Anterior cingulate cortex (tissue), 58 donors: ENCODE data around the gene TEDC2.
"Not testable (repeated sequence)": the region's sequence is repeated elsewhere in the genome, so short reads cannot be mapped to it uniquely, and the experiment has no call there.

Experiments used
- DNase-seq, 58 donors: peaks; one replicate each; lab custom pipeline; 2025; lab: John Stamatoyannopoulos, UW

The TEDC2 gene

DNA sequence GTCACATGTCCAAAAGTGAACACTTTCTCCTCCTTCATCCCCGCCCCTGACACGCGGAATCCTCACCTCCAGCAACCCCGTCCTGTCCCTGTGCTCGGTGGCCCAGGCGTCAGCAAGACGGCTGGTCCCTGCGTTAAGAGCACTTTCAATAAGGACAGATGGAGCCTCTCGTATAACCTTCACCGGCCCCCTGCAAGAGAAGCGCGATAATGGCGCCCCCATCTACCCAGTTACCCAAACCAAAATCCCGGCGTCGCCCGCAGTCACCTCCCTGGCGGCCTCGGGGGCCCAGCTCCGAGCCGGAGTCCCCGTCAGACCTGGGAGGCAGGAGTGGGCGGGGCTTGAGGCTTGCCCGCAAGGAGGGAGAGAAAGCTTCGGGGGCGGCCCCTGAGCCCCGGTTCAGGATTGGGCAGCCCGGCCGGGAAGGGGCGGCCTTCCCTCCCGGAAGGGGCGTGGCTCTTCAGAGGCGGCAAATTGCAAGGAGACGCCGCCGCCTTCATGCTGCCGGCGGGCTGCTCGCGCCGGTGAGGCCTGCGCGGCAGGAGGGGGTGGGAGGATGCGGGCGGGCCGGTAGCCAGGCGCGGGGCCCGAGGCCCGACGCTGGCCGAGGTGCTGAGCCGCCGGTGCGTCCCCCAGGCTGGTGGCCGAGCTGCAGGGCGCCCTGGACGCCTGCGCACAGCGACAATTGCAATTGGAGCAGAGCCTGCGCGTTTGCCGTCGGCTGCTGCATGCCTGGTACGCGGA, at the start of gene TEDC2:
TEDC2 (plus strand) TSS at position 463 of the 744 bp plus-strand sequence; CDS start at position 499, 36 bp downstream.
- DNase-seq = peak; percentile 46 to 96 (median 88)

- DNase-seq = no peak
Observed at GRCh38 chr16:2415085-2415484, 44.8 kb upstream of the TEDC2 start.

DNA sequence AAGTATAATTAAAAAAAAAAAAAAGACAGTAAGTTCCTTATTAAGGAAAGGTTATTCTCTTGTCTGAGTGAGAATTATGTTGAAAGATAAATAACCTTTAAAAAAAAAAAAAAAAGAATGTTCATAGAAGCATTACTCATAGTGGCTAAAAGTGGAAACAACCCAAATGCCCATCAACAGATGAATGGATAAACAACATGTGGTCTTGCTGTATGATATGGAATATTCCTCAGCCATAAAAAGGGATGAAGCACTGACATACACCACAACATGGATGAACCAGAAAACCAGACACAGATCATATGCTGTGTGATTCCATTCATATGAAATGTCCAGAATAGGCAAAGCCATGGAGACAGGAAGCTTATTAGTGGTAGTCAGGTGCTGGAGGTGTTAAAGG, 39.9 kb upstream of the TEDC2 start:
- DNase-seq = no peak

DNA sequence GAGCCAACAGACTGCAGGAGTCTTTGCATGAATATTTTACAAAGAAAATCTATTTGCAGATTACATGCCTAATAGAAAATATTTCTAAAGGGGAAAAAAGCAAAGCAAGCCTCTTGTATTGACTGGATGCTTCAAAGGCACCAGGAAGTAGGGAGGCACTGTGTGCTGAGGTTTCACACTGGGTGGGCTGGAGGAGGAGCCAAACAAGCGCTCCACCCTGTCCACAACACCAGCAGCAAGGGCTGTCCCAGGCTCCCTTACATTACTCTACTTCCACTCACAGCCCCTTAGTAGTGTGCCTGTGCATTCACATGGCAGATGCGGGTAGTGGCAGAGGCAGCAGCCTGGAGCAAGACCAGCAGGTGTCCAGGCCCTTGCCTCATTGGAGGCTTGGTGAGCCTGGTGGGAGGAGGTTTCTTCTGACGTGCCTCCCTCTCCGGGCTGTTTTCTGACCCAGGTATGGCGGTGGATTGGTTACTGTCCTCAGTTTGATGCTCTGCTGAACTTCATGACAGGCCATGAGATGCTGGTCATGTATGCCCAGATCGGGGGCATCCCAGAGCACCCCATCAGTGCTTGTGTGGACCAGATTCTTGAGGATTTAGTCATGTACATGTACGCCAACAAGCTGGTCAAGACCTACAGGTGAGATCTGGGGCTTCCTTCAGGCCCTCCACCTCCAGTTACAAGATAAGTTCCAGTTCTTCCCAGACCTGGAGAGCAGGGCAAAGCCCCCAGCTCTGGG, 37.6 kb upstream of the TEDC2 start:
- no peak for DNase-seq

- DNase-seq = no peak
Observed at GRCh38 chr16:2424061-2425007, 35.6 kb upstream of the TEDC2 start.

DNA sequence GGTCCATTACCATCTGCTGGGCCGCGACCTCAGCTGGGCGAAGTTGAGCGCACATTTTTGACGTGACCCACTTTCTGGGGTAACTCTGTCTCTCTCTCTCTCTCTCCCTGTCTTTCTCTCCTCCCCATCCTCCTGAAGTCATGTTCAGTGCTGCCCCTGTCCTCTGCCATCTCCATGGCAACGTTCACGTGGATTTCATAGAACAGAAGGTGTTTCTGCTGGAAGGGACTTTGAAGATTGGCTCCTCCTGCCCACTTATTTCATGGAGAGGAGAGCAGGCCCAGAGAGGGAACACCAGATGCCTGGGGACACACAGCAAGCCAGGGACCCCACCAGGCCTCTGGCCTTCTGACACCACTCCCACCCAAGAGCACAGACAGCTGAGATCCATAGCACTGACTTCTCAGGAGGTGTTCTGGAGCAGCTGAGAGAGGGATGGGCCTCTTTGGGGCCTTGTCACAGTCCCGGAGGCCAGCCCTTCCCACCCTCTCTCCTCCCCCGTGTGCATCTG, 34.8 kb upstream of the TEDC2 start:
- DNase-seq = peak in 10 of 58 donors; percentile 4 to 62 (median 18)

DNA sequence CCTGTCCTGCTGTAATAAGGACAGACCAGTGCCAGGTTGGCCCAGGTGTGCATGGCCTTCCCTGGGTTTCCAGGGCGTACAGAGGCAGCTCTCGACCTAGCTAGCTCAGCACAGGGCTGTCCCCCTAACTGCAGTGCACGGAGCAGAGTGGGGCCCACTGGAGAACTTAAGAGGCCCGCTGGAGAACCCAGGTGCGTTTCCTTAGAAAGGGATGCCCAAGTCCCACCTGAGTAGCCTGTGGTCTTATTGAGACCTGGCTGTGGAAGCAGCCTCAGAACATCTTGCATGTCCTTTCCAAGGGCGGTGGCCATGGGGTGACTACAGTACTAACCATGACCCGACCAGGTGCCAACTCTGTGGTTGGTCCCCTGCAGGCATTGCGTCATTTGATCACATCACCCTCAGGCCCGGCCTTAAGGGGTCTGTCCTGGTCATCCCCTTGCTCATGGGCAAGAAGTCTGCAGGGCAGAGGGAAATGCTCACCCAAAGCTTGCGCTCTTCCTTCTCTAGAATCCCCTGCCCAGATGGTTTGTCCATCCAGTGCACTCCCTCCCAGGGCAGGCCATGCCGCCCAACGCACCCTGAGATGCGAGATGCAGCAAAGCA, 34.0 kb upstream of the TEDC2 start:
- DNase-seq = no peak

DNA sequence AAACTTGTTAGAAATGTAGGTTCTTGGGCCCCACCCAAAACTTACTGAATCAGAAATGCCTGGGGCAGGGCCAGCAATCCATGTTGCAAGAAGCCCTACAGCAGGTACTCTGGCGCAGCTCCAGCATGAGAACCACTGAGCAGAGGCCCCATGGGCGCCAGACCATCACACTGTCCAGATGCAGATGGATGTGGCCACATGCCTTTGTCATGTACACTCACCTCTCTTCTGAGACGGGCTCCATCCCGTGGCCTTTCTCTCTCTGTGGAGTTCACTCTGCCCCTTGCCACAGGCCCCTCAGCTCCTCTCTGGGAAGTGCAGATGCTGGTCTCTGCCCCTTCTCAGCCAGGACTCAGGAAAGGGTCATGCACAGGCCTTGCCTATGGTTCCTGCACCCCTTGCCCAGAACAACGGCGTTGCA, 33.0 kb upstream of the TEDC2 start:
- no peak for DNase-seq

DNA sequence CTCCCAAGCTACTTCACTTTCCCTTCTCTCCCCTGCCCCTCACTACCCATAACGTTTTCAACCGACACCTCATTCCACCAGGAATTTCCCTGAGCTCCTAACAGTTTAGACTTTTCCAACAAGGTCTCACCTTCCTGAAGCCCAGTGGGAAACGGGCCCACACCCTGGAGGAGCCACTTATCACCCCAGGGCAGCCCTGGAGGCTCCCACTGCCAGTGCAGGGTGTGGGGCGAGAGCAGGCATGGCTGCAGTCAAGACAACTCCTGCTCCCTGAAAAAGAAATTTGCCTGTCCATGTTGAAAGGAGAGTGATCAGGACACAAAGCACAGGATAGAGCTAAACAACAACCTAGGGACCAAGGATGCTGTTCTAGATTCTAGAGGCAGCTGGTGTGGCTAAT, 32.4 kb upstream of the TEDC2 start:
- DNase-seq = no peak

GRCh38 chr16:2428051-2428783, 31.7 kb upstream of the TEDC2 start:
- peak in 3 of 58 donors; percentile 26 to 49 (median 28) for DNase-seq

DNA sequence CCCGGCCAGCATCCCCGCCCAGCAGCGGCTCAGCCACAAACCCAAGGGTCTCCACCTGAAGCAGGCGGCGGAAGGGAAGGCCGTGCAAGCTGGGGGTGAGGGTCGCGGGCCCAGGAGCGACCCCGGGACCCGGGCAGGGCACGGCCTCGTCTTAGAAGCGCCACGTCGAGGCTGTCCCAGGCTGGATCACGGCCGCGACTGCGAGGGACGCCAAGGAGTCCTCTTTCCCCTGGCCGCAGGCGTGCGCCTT, 31.2 kb upstream of the TEDC2 start:
- DNase-seq = no peak

DNA sequence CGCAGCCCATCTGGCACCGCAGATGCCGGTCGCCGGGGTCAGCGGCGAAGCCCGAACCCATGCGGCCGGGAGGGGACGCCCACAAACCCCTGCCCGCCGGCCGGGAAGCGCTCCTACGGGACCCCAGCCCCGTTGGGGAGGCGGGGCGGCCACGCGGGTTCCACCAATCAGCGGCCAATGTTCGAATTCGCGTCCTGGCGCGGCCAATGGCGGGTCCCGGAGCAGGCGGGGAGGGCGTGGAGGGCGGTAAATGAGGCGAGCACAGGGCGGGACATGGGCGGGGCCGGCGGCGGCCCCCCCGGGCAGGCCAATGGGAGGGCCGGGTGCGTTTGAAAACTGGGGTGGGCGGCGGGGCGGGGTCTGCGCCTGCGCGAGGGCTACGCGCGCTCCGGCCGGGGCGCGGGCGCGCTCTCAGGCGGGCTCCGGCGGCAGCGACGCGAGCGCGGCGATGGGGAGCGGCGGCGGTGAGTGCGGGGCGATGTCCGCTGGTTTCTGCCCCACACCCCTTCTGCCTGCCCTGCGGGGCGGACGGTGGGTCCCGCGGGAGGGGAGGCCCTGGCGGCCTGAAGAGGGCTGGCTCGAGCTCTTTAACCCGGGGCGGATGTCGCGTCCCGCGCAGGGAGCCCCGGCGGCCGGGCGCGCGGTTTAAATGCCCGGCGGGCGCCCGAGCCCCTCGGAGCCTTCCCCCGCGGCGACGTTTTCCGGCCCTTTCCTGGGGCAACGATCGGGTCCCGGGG, 30.7 kb upstream of the TEDC2 start, which contains the start of gene CCNF:
CCNF (plus strand) TSS at position 414 of the 737 bp plus-strand sequence; CDS start at position 449, 35 bp downstream.
- peak; percentile 70 to 98 (median 95) for DNase-seq

DNA sequence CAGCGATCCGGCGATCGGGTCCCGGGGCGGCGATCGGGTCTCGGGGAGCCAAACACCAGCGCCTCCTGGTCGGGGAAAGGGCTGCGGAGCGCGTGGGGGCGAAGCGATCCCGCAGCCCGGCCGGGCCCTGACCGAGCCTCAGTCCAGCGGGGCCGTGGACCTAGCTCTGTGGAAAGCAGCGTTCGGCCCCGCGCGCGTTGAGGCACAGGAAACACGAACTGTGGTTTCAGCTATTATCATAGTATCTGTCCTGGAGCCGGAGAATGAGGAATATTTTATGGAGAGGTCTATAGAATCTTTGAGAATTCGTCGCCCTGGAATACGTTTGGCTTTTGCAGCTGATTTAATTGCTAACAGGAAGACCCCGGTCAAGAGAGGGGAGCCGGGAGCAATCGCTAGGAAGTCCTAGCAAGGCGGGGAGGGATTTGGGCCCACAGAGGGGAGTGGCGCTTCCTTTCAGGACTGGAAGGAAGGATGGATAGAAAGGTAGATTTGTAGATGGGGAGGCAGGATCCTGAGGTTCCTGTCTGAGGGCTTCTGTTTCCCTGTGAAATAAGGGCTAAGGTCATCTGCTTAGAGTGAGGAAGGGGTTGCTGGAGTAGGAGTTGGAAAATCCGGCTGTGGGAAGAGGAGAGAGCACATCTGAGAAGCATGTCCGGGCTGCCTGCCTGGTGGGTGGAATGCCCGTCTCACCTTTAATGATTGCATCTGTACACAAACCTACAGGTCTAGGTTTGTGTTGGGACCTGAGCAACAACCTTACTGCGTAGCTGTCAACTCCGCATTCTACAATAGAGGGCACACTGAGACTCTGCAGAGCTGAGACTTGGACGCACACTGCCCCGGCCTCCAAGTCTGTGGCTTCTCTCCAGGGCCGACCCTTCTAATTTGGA, 29.9 kb upstream of the TEDC2 start:
- DNase-seq = peak in 2 of 58 donors; percentile 21 to 49

- no peak for DNase-seq
Observed at GRCh38 chr16:2432286-2432685, 27.6 kb upstream of the TEDC2 start.

DNA sequence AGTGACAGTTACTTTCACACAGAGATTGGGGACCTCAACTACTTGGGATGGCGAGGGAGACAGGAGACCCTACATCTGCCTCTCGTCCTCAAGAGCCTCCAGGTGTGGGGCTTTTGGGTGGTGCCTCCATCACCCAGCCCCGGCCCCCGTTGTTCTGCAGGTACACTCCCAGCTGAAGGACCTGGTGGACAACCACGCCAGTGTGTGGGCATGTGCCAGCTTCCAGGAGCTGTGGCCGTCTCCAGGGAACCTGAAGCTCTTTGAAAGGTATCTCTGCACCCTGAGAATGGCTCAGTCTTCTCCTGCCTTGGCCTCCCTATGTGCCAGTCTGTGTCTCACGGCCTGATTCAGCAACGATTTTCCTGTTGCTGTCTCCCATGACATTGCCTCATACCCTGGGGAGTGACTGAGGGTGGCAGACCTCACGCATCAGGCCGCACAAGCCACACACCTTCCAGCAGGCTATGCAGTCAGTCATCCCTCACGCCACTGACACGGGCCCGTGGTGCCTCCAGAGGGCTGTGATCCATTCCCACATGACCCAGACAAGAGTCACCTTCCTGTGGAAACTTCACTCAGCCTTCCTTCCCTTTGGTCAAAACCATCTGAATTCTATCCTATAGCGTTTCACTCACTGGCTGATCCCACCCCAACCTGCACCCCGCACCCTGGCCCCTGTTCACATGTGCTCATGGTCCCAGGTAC, 27.0 kb upstream of the TEDC2 start:
- DNase-seq = no peak

DNA sequence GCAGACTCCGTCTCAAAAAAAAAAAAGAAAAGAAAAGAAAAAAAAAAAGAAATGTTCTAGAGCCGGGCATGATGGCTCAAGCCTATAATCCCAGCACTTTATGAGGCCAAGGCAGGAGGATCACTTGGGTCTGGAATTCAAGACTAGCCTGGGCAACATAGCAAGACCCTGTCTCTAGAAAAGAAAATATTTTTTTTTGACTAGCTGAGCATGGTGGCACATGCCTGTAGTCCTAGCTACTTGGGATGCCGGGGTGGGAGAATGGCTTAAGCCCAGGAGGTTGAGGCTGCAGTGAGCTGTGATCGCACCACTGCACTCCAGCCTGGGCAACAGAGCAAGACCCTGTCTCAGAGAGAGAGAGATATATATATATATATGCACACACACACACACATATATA, 24.7 kb upstream of the TEDC2 start:
- not testable (repeated sequence) for DNase-seq

DNA sequence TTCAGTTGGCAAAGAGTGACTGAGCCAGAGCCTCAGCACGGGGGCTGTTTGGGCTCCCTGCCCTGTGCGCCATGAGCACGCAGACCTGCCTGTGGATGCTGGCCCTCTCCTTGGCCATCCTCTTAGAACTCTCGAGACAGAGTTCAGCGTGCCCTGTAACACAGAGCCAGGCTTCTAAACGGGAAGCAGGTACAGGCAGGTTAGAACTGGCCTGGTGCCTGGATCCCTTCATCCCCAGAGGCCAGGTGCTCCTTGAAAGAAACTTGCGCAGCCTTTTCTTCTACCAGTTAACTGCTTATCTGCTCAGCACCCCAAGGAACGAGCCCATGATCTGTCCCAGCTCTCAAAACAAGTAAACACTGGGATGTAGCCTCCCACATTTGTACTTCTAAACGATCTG, 23.8 kb upstream of the TEDC2 start:
- no peak for DNase-seq
